Stimulated activated CD8-positive, alpha-beta memory T cell treated with anti-CD3 and anti-CD28 coated beads, Interleukin-15, amount 100 ng/mL, for 24 hours (primary cell): ENCODE results near the gene RNF222.

Experiments used
- DNase-seq: peaks from one replicate; pipeline ENCODE4 v3.0.0-alpha.2; 2020; ENCODE audit warnings: low read depth

RNF222 gene

GRCh38 chr17:8345951-8346665 is 51.5 kb downstream of the RNF222 start:
- no peak for DNase-seq

GRCh38 chr17:8345052-8345690 is 52.5 kb downstream of the RNF222 start:
- no peak for DNase-seq

DNA sequence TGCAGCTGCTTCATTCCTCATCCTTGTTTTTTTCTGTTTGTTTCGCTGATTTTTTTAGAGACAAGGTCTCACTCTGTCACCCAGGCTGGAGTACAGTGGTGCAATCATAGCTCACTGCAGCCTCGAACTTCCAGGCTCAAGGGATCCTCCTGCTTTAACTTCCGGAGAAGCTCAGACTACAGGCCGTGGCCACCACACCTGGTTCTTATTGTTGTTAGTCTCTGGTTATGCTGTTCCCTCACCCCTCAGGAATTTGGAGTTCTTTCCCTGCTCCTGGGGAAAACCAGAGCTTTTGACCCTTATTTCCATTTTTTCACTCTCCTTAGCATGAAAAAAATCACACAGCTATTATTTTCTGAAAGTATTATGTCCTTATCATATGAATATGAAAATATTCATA is 56.2 kb downstream of the RNF222 start:
- DNase-seq = no peak
